ENCODE measurements around the gene RITA1.

RITA1 gene

GRCh38 chr12:113154351-113154973, 31.1 kb upstream of the RITA1 start:
- no peak for DNase-seq

- no peak for DNase-seq
Observed at GRCh38 chr12:113155060-113155459, 30.5 kb upstream of the RITA1 start.

GRCh38 chr12:113155646-113156045, 29.9 kb upstream of the RITA1 start:
- DNase-seq, result no peak

GRCh38 chr12:113157218-113157859, 28.2 kb upstream of the RITA1 start:
- no peak for DNase-seq

- no peak for DNase-seq
Observed at GRCh38 chr12:113158439-113159203, 26.9 kb upstream of the RITA1 start.

- no peak for DNase-seq
Observed at GRCh38 chr12:113159937-113160336, 25.6 kb upstream of the RITA1 start.

GRCh38 chr12:113161415-113162016, 24.0 kb upstream of the RITA1 start:
- DNase-seq, result no peak

- no peak for DNase-seq
Observed at GRCh38 chr12:113162102-113163029, 23.2 kb upstream of the RITA1 start.

- no peak for DNase-seq
Observed at GRCh38 chr12:113163030-113163360, 22.5 kb upstream of the RITA1 start.

GRCh38 chr12:113164014-113164413, 21.5 kb upstream of the RITA1 start:
- DNase-seq, result no peak

- no peak for DNase-seq
Observed at GRCh38 chr12:113165521-113166450, 19.7 kb upstream of the RITA1 start.

- DNase-seq, result no peak
Observed at GRCh38 chr12:113167868-113168267, 17.7 kb upstream of the RITA1 start.

- no peak for DNase-seq
Observed at GRCh38 chr12:113169697-113170096, 15.8 kb upstream of the RITA1 start.

- no peak for DNase-seq
Observed at GRCh38 chr12:113170457-113170856, 15.1 kb upstream of the RITA1 start.

GRCh38 chr12:113170926-113171325, 14.6 kb upstream of the RITA1 start:
- no peak for DNase-seq

GRCh38 chr12:113171543-113171942, 14.0 kb upstream of the RITA1 start:
- no peak for DNase-seq

- DNase-seq, result no peak
Observed at GRCh38 chr12:113172185-113172584, 13.3 kb upstream of the RITA1 start.

GRCh38 chr12:113173081-113173698, 12.3 kb upstream of the RITA1 start:
- no peak for DNase-seq

- DNase-seq, result peak; percentile 57 to 83 (median 67)
Observed at GRCh38 chr12:113174461-113175384, 10.8 kb upstream of the RITA1 start.

GRCh38 chr12:113179023-113179422, 6.5 kb upstream of the RITA1 start:
- no peak for DNase-seq

All from activated naive CD4-positive, alpha-beta T cell (primary cell).